Measurements from ENCODE around the gene ADGRD1.

DNA sequence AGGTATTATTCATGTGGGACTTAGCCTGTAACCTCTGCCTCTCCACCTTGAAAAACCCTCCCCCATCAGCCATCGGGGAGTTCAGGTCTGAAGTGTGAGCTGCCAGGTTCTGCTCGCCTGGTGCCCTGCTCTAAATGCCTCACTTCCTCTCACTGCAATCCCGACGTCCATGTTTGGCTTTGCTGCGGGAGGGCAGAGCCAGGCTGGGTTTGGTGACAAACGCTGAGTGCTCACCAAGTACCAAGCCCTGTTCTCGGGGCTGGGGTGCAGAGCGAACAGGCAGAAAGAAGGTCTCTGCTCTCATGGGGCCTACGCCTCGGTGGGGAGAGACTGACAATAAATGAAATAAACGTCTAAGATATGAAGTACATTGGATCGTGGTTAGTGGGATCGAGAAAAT, 2.1 kb upstream of the ADGRD1 start:
- no peak for TF ChIP-seq POLR2A (IDR thresholded peaks at IDR 0.05)
- TF ChIP-seq, protein P1, sequence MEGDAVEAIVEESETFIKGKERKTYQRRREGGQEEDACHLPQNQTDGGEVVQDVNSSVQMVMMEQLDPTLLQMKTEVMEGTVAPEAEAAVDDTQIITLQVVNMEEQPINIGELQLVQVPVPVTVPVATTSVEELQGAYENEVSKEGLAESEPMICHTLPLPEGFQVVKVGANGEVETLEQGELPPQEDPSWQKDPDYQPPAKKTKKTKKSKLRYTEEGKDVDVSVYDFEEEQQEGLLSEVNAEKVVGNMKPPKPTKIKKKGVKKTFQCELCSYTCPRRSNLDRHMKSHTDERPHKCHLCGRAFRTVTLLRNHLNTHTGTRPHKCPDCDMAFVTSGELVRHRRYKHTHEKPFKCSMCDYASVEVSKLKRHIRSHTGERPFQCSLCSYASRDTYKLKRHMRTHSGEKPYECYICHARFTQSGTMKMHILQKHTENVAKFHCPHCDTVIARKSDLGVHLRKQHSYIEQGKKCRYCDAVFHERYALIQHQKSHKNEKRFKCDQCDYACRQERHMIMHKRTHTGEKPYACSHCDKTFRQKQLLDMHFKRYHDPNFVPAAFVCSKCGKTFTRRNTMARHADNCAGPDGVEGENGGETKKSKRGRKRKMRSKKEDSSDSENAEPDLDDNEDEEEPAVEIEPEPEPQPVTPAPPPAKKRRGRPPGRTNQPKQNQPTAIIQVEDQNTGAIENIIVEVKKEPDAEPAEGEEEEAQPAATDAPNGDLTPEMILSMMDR (IDR thresholded peaks at IDR 0.05): no peak
